Activated CD8-positive, alpha-beta memory T cell treated with anti-CD3 and anti-CD28 coated beads, Interleukin-2, amount 10 ng/mL, durations not matched to agents 7 days and 5 days (primary cell): ENCODE measurements around the gene RASL10A. TPM values are rescaled to one million over a fixed set of nuclear protein-coding genes. Genes with fewer than 3 reads are reported as not detected.
A peak's percentile ranks its signal among the peaks of the same experiment; 100 is the strongest.

Experiments
- ATAC-seq: fragments of 150-1000 bp; cut with Tn5 transposase; one replicate; pipeline ENCODE4 v1.10.0; 2021; ENCODE audit warnings: moderate library complexity
- CTCF ChIA-PET: fragments of 350-600 bp; sonication (Branson Sonifier 250); formaldehyde crosslinking; loops from one replicate; lab custom pipeline; 2021; ENCODE audit warnings: antibody characterized with exemption; lab: Charles Lee
- DNase-seq: peaks from one replicate; pipeline ENCODE4 v3.0.0-alpha.2; 2020
- H3K27ac Mint-ChIP-seq: one replicate; pipeline ENCODE4 v1.8.0; 2021; ENCODE audit warnings: mild to moderate bottlenecking, mixed read lengths
- H3K27me3 Mint-ChIP-seq: one replicate; pipeline ENCODE4 v1.8.0; 2021; ENCODE audit warnings: mixed read lengths
- H3K36me3 Mint-ChIP-seq: one replicate; pipeline ENCODE4 v1.8.0; 2021; ENCODE audit warnings: mild to moderate bottlenecking, mixed read lengths
- H3K4me1 Mint-ChIP-seq: one replicate; pipeline ENCODE4 v1.8.0; 2021; ENCODE audit warnings: mixed read lengths
- H3K4me3 Mint-ChIP-seq: one replicate; pipeline ENCODE4 v1.8.0; 2021; ENCODE audit warnings: mild to moderate bottlenecking, moderate library complexity, mixed read lengths
- H3K9me3 Mint-ChIP-seq: one replicate; pipeline ENCODE4 v1.8.0; 2022; ENCODE audit warnings: low read depth, mixed read lengths
- total RNA-seq, 2 experiments: library from RNA; stranded (reverse); gene quantifications; one replicate each; pipeline ENCODE4 v1.2.3, GENCODE V29; 2021

RASL10A gene
- total RNA-seq, 2 experiments from 2014 or later: 0.63 to 0.70 TPM

GRCh38 chr22:29275819-29276565, 39.5 kb downstream of the RASL10A start:
- ATAC-seq (no peak), DNase-seq (no peak)
- Mint-ChIP-seq H3K4me3 (no peak overlapping the region), H3K4me1 (peaks cover 57% of the 10 kb centered on the region), H3K27me3 (no peaks in the 10 kb centered on the region), H3K36me3 (peaks cover 82% of the 10 kb centered on the region), H3K27ac (no peak overlapping the region), H3K9me3 (no peaks in the 10 kb centered on the region)
- CTCF ChIA-PET: interaction anchor here (1.0 to 1.5 kb wide), 2 partner anchors 8 to 28 kb away, joined by 3 to 4 read pairs; partner anchors contain the start of genes EWSR1 and RHBDD3

- H3K36me3 Mint-ChIP-seq: peaks cover 85% of the 10 kb centered on the region
- no peaks in the 10 kb centered on the region for H3K9me3 Mint-ChIP-seq
- H3K4me3 Mint-ChIP-seq: no peak overlapping the region
- CTCF ChIA-PET: interaction anchor here (0.6 kb wide), 1 partner anchor 30 kb away, joined by 3 read pairs; no protein-coding TSS in a partner anchor
- ATAC-seq (no peak), DNase-seq (no peak)
- peaks cover 63% of the 10 kb centered on the region for H3K4me1 Mint-ChIP-seq
- no peak overlapping the region for H3K27ac Mint-ChIP-seq
- no peaks in the 10 kb centered on the region for H3K27me3 Mint-ChIP-seq
Observed at GRCh38 chr22:29275167-29275566, 40.3 kb downstream of the RASL10A start.

GRCh38 chr22:29272624-29273023, 42.9 kb downstream of the RASL10A start:
- Mint-ChIP-seq H3K4me1 (peaks cover 62% of the 10 kb centered on the region), H3K27me3 (no peaks in the 10 kb centered on the region), H3K4me3 (no peak overlapping the region), H3K27ac (no peak overlapping the region), H3K9me3 (no peaks in the 10 kb centered on the region), H3K36me3 (peaks cover 82% of the 10 kb centered on the region)
- CTCF ChIA-PET: interaction anchor here (1.2 kb wide), 1 partner anchor 27 kb away, joined by 3 read pairs; no protein-coding TSS in a partner anchor
- no peak for ATAC-seq
- no peak for DNase-seq

GRCh38 chr22:29270475-29271271, 44.8 kb downstream of the RASL10A start:
- peaks cover 59% of the 10 kb centered on the region for H3K4me1 Mint-ChIP-seq
- H3K27me3 Mint-ChIP-seq: no peaks in the 10 kb centered on the region
- peak overlapping the region; percentile 91 for H3K4me3 Mint-ChIP-seq
- H3K36me3 Mint-ChIP-seq: peaks cover 68% of the 10 kb centered on the region
- H3K27ac Mint-ChIP-seq: peak overlapping the region; percentile 100
- no peak for DNase-seq
- no peak for ATAC-seq
- CTCF ChIA-PET: interaction anchor here (0.8 to 1.4 kb wide), 4 partner anchors 9 to 44 kb away, joined by 3 read pairs; no protein-coding TSS in a partner anchor
- H3K9me3 Mint-ChIP-seq: no peaks in the 10 kb centered on the region

- no peaks in the 10 kb centered on the region for H3K9me3 Mint-ChIP-seq
- H3K27me3 Mint-ChIP-seq: no peaks in the 10 kb centered on the region
- peaks cover 53% of the 10 kb centered on the region for H3K4me1 Mint-ChIP-seq
- peak overlapping the region; percentile 100 for H3K27ac Mint-ChIP-seq
- peaks cover 62% of the 10 kb centered on the region for H3K36me3 Mint-ChIP-seq
- ATAC-seq: no peak
- peak overlapping the region; percentile 91 for H3K4me3 Mint-ChIP-seq
- DNase-seq: peak; percentile 55
- CTCF ChIA-PET: interaction anchor here (0.8 to 1.4 kb wide), 3 partner anchors 10 to 44 kb away, joined by 3 read pairs; no protein-coding TSS in a partner anchor
Observed at GRCh38 chr22:29269731-29270474, 45.6 kb downstream of the RASL10A start.

- no peak for ATAC-seq
Observed at GRCh38 chr22:29269230-29269604, 46.3 kb downstream of the RASL10A start.

GRCh38 chr22:29268511-29269229, 46.8 kb downstream of the RASL10A start:
- peaks cover 49% of the 10 kb centered on the region for H3K4me1 Mint-ChIP-seq
- peak overlapping the region; percentile 91 for H3K4me3 Mint-ChIP-seq
- H3K27ac Mint-ChIP-seq: peak overlapping the region; percentile 100
- CTCF ChIA-PET: interaction anchor here (1.4 to 2.8 kb wide), 3 partner anchors 8 to 66 kb away, joined by 4 to 9 read pairs (median 9); no protein-coding TSS in a partner anchor
- peak; percentile 26 for ATAC-seq
- H3K27me3 Mint-ChIP-seq: no peaks in the 10 kb centered on the region
- DNase-seq: peak; percentile 61
- peaks cover 55% of the 10 kb centered on the region for H3K36me3 Mint-ChIP-seq
- no peaks in the 10 kb centered on the region for H3K9me3 Mint-ChIP-seq

More at GRCh38 chr22:29269230-29269604, 46.3 kb downstream of the RASL10A start:
- Mint-ChIP-seq H3K9me3 (no peaks in the 10 kb centered on the region), H3K27ac (peak overlapping the region; percentile 100), H3K4me3 (peak overlapping the region; percentile 91), H3K27me3 (no peaks in the 10 kb centered on the region), H3K36me3 (peaks cover 60% of the 10 kb centered on the region), H3K4me1 (peaks cover 49% of the 10 kb centered on the region)
- CTCF ChIA-PET: interaction anchor here (1.4 kb wide), 1 partner anchor 10 kb away, joined by 3 read pairs; no protein-coding TSS in a partner anchor
- no peak for DNase-seq

- CTCF ChIA-PET: interaction anchor here (0.8 to 2.8 kb wide), 6 partner anchors 9 to 113 kb away, joined by 3 to 9 read pairs (median 5); no protein-coding TSS in a partner anchor
- peaks cover 43% of the 10 kb centered on the region for H3K4me1 Mint-ChIP-seq
- H3K27me3 Mint-ChIP-seq: no peaks in the 10 kb centered on the region
Observed at GRCh38 chr22:29267858-29268510, 47.5 kb downstream of the RASL10A start, which contains the start of the genes EWSR1 and RHBDD3. Gene EWSR1 (plus strand): TSS chr22:29268268. CDS start chr22:29268337, 69 bp downstream. Gene RHBDD3 (minus strand): TSS chr22:29267981. CDS start chr22:29265626, 2,355 bp downstream.

GRCh38 chr22:29267462-29267857, 48.0 kb downstream of the RASL10A start:
- H3K4me3 Mint-ChIP-seq: peak overlapping the region; percentile 91
- no peak for DNase-seq
- peak overlapping the region; percentile 100 for H3K27ac Mint-ChIP-seq
- H3K9me3 Mint-ChIP-seq: no peaks in the 10 kb centered on the region
- no peaks in the 10 kb centered on the region for H3K27me3 Mint-ChIP-seq
- H3K4me1 Mint-ChIP-seq: peaks cover 38% of the 10 kb centered on the region
- no peak for ATAC-seq
- H3K36me3 Mint-ChIP-seq: peaks cover 43% of the 10 kb centered on the region
- CTCF ChIA-PET: interaction anchor here (0.8 to 2.8 kb wide), 6 partner anchors 9 to 113 kb away, joined by 3 to 9 read pairs (median 5); no protein-coding TSS in a partner anchor

More at GRCh38 chr22:29267858-29268510, 47.5 kb downstream of the RASL10A start, which contains the start of the genes EWSR1 and RHBDD3:
- DNase-seq (peak; percentile 96), ATAC-seq (peak; percentile 91)
- Mint-ChIP-seq H3K36me3 (peaks cover 48% of the 10 kb centered on the region), H3K9me3 (no peaks in the 10 kb centered on the region), H3K27ac (peak within 1 kb of the TSS; percentile 100), H3K4me3 (peak within 1 kb of the TSS; percentile 91)

- CTCF ChIA-PET: interaction anchor here (0.6 to 2.8 kb wide), 6 partner anchors 21 to 411 kb away, joined by 3 to 9 read pairs (median 5); no protein-coding TSS in a partner anchor
- H3K36me3 Mint-ChIP-seq: peaks cover 38% of the 10 kb centered on the region
- no peak for ATAC-seq
- H3K27ac Mint-ChIP-seq: peak overlapping the region; percentile 100
- H3K9me3 Mint-ChIP-seq: no peaks in the 10 kb centered on the region
- no peaks in the 10 kb centered on the region for H3K27me3 Mint-ChIP-seq
- peak; percentile 45 for DNase-seq
- H3K4me1 Mint-ChIP-seq: peaks cover 31% of the 10 kb centered on the region
- H3K4me3 Mint-ChIP-seq: peak overlapping the region; percentile 91
Observed at GRCh38 chr22:29266564-29267461, 48.7 kb downstream of the RASL10A start.
